ENCODE data around the gene AADAT. TPM values are rescaled to one million over a fixed set of nuclear protein-coding genes. Genes with fewer than 3 reads are reported as not detected.

Gene AADAT
- total and polyA plus RNA-seq, 2 donors from 2014 or later = 2.6 to 4.6 TPM

DNA sequence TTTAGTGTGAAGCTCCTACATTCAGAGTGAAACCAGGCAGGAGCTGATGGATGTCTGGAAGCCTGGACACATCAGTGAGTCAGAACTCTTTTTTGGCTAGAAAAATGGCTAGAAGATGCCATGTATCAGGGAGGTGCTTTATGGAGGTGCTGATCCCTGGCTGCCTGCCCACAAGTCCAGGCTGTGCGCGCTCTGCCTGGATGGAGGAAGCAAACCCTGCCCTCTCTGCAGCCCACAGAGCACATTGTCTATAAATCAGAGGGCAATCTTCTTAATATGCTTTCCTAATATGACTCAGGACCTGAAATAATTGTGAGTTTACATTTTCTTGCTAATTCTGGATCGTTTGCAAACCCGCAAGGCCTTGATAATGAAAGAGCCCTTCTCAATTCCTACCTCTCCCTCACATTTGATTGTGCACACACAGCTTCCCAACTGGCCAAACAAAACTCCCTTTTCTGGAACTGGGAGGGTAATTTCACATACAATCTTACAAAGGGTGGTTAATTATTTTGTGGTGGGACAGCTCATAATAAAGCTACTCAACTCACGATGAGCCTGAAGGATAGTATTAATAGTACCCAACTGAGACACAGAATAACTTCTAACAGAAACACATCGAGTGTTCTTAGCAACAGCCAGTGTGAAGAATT, 75.3 kb downstream of the AADAT start:
- Histone ChIP-seq H3K9me3 (ENCODE audit: control insufficient read depth in 2 of 3, insufficient read depth in 1 of 3, low read length in 3 of 3) (no peaks in the 10 kb centered on the region), H3K4me1 (ENCODE audit: control insufficient read depth in 2 of 3, insufficient read depth in 2 of 3, low read depth in 1 of 3, low read length in 3 of 3) (peaks cover 0 to 11% (median 8%) of the 10 kb centered on the region in 3 donors), H3K27me3 (ENCODE audit: control insufficient read depth, insufficient read depth, low read length) (no peaks in the 10 kb centered on the region), H3K4me3 (ENCODE audit: low read length in 3 of 3) (no peak overlapping the region), H3K27ac (ENCODE audit: low read depth in 2 of 2, low read length in 2 of 2) (no peak overlapping the region), H3K36me3 (ENCODE audit: control insufficient read depth in 2 of 3, insufficient read depth in 3 of 3, low read length in 3 of 3) (no peaks in the 10 kb centered on the region), H3K9ac (ENCODE audit: low read length in 3 of 3) (no peak overlapping the region)
- FAIRE-seq (no peak), DNase-seq (no peak)
- intact Hi-C loops (cut with DNase I) = no loop called here
- TF ChIP-seq, protein P1, sequence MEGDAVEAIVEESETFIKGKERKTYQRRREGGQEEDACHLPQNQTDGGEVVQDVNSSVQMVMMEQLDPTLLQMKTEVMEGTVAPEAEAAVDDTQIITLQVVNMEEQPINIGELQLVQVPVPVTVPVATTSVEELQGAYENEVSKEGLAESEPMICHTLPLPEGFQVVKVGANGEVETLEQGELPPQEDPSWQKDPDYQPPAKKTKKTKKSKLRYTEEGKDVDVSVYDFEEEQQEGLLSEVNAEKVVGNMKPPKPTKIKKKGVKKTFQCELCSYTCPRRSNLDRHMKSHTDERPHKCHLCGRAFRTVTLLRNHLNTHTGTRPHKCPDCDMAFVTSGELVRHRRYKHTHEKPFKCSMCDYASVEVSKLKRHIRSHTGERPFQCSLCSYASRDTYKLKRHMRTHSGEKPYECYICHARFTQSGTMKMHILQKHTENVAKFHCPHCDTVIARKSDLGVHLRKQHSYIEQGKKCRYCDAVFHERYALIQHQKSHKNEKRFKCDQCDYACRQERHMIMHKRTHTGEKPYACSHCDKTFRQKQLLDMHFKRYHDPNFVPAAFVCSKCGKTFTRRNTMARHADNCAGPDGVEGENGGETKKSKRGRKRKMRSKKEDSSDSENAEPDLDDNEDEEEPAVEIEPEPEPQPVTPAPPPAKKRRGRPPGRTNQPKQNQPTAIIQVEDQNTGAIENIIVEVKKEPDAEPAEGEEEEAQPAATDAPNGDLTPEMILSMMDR (IDR thresholded peaks at IDR 0.05; ENCODE audit: borderline replicate concordance, extremely low read depth, insufficient read depth) = no peak

DNA sequence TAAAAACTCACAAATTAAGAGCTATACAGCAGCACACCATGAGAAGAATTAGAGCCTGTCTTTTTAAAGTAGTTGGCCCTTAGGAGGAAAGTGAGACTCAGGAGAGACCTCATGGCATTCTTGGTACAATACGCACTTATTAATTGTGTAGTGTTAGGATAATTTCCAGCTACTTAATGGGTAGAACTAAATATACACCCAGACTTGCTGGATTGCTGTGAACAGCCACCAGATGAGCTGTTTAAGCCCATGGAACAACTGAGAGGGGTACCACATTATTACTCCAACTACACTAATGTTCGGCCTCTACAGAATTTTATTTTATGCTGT, 77.2 kb downstream of the AADAT start:
- intact Hi-C loops (cut with DNase I) = no loop called here
- Histone ChIP-seq H3K9ac (ENCODE audit: low read length in 3 of 3) (no peak overlapping the region), H3K27ac (ENCODE audit: low read depth in 2 of 2, low read length in 2 of 2) (no peak overlapping the region), H3K4me1 (ENCODE audit: control insufficient read depth in 2 of 3, insufficient read depth in 2 of 3, low read depth in 1 of 3, low read length in 3 of 3) (peaks cover 0 to 14% (median 8%) of the 10 kb centered on the region in 3 donors), H3K9me3 (ENCODE audit: control insufficient read depth in 2 of 3, insufficient read depth in 1 of 3, low read length in 3 of 3) (no peaks in the 10 kb centered on the region), H3K4me3 (ENCODE audit: low read length in 3 of 3) (no peak overlapping the region), H3K36me3 (ENCODE audit: control insufficient read depth in 2 of 3, insufficient read depth in 3 of 3, low read length in 3 of 3) (no peaks in the 10 kb centered on the region), H3K27me3 (ENCODE audit: control insufficient read depth, insufficient read depth, low read length) (no peaks in the 10 kb centered on the region)
- no peak for DNase-seq
- TF ChIP-seq, protein P1 (IDR thresholded peaks at IDR 0.05; ENCODE audit: borderline replicate concordance, extremely low read depth, insufficient read depth) = no peak
- no peak for FAIRE-seq

DNA sequence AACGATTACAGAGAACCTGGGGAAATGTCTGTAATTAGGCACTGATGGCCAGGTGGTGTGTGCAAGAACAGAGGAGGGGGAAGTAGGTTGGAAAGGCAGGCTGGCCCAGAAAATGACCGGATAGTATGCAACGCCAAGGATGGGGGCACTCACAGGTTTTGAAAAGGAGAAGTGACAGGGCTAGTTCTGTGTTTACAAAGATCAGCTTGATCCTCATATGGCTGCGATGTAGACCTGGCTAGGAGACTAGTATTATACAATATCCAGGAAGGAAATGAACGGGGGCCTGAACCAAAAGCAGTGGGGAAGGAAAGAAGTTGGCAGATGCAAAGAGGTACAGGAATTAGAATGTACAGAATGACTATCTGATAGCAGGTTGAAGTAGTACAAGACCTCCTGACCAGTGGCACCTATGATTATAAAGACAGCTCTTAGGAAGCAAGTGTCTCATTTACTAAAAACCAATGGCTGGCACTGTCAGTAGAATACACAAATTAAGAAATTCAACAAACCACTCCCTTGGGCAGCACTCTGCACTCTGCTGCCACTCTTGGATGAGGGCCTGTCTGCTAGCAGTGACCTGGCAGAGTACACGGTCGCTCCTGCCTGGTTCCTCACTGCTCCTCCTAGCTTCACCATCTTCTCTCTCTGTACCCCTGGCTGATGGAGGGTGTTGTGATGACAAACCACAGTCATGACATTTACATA, 77.7 kb downstream of the AADAT start:
- no peaks in the 10 kb centered on the region for H3K27me3 ChIP-seq (ENCODE audit: control insufficient read depth, insufficient read depth, low read length)
- H3K27ac ChIP-seq (ENCODE audit: low read depth in 2 of 2, low read length in 2 of 2) = no peak overlapping the region
- H3K9ac ChIP-seq (ENCODE audit: low read length in 3 of 3) = no peak overlapping the region
- FAIRE-seq (no peak), DNase-seq (no peak)
- TF ChIP-seq, protein P1 (IDR thresholded peaks at IDR 0.05; ENCODE audit: borderline replicate concordance, extremely low read depth, insufficient read depth) = no peak
- no peak overlapping the region for H3K4me3 ChIP-seq (ENCODE audit: low read length in 3 of 3)
- H3K9me3 ChIP-seq (ENCODE audit: control insufficient read depth in 2 of 3, insufficient read depth in 1 of 3, low read length in 3 of 3) = no peaks in the 10 kb centered on the region
- intact Hi-C loops (cut with DNase I) = no loop called here
- H3K36me3 ChIP-seq (ENCODE audit: control insufficient read depth in 2 of 3, insufficient read depth in 3 of 3, low read length in 3 of 3) = no peaks in the 10 kb centered on the region
- H3K4me1 ChIP-seq (ENCODE audit: control insufficient read depth in 2 of 3, insufficient read depth in 2 of 3, low read depth in 1 of 3, low read length in 3 of 3) = peaks cover 0 to 14% (median 8%) of the 10 kb centered on the region in 3 donors

Other genes with a start within 250 kb of the AADAT start
- gene MFAP3L, start 63.6 kb downstream of the AADAT start, total RNA-seq = 35.1 TPM
- gene MFAP3L, start 63.6 kb downstream of the AADAT start, polyA plus RNA-seq (ENCODE audit: insufficient read depth, low read depth, low replicate concordance) = 18.4 TPM